ENCODE measurements around the gene KCNA5.

The KCNA5 gene

DNA sequence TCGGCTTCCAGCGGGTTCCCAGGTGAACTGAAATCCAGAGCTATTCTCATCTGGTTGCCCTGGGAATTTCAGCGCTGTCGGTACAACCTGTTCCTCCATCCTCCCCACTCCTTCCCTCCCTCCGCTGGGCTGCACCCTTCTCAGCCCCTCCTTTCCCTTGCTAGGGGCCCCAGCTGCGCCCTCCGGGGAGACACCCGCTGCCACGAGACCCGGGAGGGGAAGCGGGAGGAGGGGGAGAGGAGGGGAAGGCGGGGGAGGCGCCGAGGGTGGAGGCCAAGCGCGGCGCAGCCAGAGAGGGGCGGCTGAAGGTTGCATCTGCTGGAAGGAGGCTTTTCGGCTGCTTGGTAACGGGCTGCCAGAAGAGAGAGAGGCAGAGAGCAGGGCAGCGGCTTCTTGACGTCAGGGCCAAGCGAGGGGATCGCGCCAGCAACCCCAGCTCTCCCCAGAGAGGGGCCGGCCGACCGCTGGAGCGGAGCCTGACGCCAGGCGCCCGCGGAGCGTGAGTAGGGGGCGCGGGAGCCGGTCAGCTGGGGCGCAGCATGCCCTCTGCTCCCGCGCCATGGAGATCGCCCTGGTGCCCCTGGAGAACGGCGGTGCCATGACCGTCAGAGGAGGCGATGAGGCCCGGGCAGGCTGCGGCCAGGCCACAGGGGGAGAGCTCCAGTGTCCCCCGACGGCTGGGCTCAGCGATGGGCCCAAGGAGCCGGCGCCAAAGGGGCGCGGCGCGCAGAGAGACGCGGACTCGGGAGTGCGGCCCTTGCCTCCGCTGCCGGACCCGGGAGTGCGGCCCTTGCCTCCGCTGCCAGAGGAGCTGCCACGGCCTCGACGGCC lies at the start of gene KCNA5:
Gene KCNA5, plus strand, starts transcription at position 291 of the 831 bp plus-strand sequence. Its CDS starts 269 bp downstream, at position 560.
- peaks cover 69% of the 10 kb centered on the region for H3K27me3 Mint-ChIP-seq
- peaks cover 0 to 8% of the 10 kb centered on the region in 2 donors for H3K9me3 Mint-ChIP-seq
- H3K4me1 Mint-ChIP-seq, result no peaks in the 10 kb centered on the region
- DNase-seq, result no peak
- no peak within 1 kb of the TSS for H3K27ac Mint-ChIP-seq
- H3K4me3 Mint-ChIP-seq, result no peak within 1 kb of the TSS
- no peak for ATAC-seq

DNA sequence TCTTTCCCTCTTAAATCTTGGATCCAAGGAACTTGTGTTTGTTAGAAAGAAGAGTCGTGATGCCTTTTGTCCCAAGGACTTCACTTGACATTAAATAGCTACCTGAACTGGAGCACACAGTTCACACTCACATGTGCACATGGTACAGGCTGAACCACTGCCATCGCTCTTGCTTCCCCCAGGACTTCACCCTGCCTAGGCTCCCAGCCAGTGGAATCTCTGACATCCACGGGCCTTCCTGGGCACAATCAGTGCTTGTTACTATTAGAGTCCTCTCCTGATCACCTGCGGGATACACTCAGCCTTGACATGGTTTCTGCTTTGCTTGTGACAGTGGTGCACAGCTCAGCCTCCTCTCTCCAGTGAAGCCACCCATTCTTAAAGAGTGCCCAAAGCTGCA lies 49.1 kb upstream of the KCNA5 start:
- no peak overlapping the region for H3K27ac Mint-ChIP-seq
- no peak for ATAC-seq
- H3K27me3 Mint-ChIP-seq, result peaks cover 40% of the 10 kb centered on the region
- no peaks in the 10 kb centered on the region for H3K4me1 Mint-ChIP-seq
- no peak overlapping the region for H3K4me3 Mint-ChIP-seq
- DNase-seq, result no peak
- no peaks in the 10 kb centered on the region for H3K9me3 Mint-ChIP-seq

DNA sequence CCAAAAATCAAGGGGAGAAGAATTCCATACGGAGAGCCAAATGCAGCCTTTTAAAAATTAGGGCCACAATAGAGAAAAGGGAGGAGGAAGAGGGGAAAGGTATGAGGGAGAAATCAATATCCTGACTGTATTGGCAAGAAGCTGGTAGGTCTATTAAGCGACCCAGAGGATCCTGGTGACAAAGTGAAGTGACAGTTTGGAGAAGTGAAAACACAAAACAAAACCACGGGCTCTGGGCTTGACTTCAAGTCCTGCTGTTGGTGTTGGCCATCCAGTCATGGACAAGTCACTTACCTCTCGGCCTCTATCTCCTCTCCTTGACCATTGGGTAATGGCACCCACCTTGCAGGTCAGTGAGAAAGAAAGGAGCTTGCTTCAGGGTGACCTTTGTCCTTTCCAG lies 47.0 kb upstream of the KCNA5 start:
- H3K4me1 Mint-ChIP-seq, result no peaks in the 10 kb centered on the region
- peaks cover 53% of the 10 kb centered on the region for H3K27me3 Mint-ChIP-seq
- DNase-seq, result no peak
- H3K27ac Mint-ChIP-seq, result no peak overlapping the region
- no peak overlapping the region for H3K4me3 Mint-ChIP-seq
- ATAC-seq, result no peak
- H3K9me3 Mint-ChIP-seq, result no peaks in the 10 kb centered on the region

DNA sequence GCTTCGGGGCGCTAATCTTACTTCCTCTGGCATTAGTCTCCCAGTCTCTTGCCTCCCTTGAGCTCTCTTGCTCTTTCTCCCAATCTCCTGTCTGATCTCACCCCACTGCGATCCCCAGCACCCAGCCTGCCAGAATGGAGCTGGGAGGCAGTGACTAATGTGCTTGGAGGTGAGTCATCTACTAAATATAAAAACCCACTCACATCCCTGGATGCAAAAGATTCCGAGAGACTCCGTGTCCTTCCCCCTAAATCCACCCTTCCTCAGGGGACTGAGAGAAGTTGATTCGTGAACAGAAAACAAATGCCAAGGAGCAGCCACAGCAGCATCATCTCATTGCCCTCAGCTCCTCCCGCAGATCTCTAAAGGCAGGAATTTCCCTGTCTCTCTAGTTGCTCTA lies 45.7 kb upstream of the KCNA5 start:
- no peak for DNase-seq
- no peaks in the 10 kb centered on the region for H3K9me3 Mint-ChIP-seq
- peaks cover 57% of the 10 kb centered on the region for H3K27me3 Mint-ChIP-seq
- peak overlapping the region in 1 of 2 donors; percentile 15 for H3K27ac Mint-ChIP-seq
- H3K4me1 Mint-ChIP-seq, result no peaks in the 10 kb centered on the region
- ATAC-seq, result no peak
- no peak overlapping the region for H3K4me3 Mint-ChIP-seq

DNA sequence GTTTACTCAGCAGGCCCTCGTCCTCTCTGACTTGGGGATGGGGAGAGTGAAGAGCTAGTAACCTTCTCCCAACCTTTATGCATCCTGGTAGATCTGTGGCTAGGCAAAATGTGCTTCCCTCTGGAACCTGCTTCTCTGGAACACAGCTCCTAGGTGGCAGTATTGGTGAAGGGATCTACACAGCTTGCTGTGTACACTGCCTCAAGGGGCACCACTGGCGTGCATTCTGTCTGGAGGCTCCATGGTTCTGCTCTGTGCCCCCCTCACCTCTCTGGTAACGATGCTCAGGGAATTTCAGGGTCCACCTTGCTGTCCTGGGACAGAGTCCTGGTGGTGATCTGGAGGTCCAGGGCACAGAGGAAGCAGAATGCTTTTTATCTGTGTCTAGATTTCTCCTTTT lies 43.5 kb upstream of the KCNA5 start:
- Mint-ChIP-seq H3K9me3 (no peaks in the 10 kb centered on the region), H3K27me3 (peaks cover 49% of the 10 kb centered on the region), H3K27ac (no peak overlapping the region), H3K4me3 (no peak overlapping the region), H3K4me1 (no peaks in the 10 kb centered on the region)
- ATAC-seq (no peak), DNase-seq (no peak)

DNA sequence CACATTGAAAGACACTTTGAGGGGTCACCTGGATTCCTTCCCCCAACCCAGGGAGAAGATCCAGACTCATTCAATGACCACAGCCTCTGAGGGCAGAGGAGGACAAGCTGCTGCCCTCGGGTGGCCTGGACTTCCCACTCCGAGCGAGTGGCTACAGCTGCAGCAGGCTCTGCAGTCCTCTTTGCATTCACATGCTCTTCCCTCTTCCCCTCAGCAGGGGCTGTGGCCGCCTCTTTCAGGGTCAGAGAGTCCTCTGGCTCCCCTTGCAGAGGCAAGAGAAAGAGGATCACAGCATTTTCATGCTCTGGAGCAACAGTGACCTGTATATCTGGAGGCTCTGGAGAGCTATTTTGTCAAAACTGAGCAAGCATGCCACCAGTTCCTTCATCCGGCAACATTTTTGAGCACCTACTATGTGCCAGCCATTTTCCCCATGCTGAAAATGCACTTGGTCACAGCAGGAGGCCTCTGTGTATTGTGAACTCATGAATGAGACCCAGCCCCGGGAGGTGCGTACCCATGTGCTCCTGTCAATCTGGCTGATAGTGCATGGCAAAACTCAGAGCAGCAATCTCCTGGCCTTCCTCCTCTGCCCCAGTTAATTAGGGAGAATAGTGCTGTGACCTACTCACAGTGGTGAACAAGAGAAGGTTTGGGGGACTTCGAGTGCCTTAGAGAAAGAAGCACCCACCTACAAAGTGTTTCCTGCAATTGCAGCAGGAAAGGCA lies 42.9 kb upstream of the KCNA5 start:
- no peaks in the 10 kb centered on the region for H3K4me1 Mint-ChIP-seq
- peaks cover 47% of the 10 kb centered on the region for H3K27me3 Mint-ChIP-seq
- ATAC-seq (no peak), DNase-seq (no peak)
- H3K27ac Mint-ChIP-seq, result no peak overlapping the region
- H3K4me3 Mint-ChIP-seq, result no peak overlapping the region
- H3K9me3 Mint-ChIP-seq, result no peaks in the 10 kb centered on the region

DNA sequence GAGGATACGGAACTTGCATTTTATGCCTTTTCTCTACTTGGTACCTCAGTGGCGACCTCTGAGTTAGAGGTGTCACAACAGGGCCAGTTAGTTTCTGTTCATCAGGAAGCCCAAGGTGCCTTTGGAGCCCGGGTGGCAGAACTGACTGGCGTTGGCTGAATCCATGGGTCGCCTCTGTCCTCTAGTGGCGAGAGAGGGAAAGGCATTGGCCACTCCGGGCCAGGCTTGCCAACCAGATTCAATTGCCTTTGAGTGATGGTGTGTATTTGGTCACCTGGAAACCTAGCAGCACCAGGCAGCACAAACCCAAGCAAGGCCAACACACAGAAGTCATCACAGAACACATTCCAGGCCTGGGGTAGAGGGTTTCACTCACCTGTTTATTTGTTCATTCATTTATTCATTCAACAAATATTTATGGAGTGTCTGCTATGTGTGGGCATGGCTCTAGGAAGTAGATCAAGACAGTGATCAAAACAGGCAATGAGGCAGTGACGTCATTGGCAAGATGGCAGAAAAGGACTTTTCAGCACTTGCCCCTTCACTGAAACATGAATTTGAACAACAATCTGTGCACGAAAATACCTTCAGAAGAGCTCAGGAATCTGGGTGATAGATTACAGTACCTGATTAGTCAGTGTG lies 40.5 kb upstream of the KCNA5 start:
- H3K27me3 Mint-ChIP-seq, result peaks cover 36% of the 10 kb centered on the region
- no peak overlapping the region for H3K27ac Mint-ChIP-seq
- peak; percentile 83 for ATAC-seq
- peak; percentile 45 to 48 for DNase-seq
- H3K9me3 Mint-ChIP-seq, result no peaks in the 10 kb centered on the region
- H3K4me3 Mint-ChIP-seq, result no peak overlapping the region
- H3K4me1 Mint-ChIP-seq, result no peaks in the 10 kb centered on the region

DNA sequence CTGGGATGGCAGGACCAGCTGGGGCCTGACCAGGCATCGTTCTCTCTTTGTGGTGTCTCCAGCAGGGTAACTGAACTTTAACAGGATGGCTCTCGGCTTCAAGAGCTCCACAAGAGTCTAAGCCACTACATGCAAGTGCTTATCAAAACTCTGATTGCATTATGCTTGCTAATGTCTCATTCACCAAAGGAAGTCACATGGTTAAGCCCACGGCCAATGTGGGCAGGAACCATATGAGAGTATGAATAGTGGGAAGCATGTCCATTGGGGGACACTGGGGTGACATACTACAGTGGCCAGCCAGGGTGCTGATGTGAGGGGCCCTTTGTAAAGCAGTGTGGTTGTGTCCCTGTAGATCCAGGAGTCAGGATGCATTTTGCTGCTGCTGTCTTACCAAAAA lies 35.0 kb upstream of the KCNA5 start:
- Mint-ChIP-seq H3K4me3 (no peak overlapping the region), H3K9me3 (no peaks in the 10 kb centered on the region), H3K27ac (no peak overlapping the region), H3K27me3 (peaks cover 17% of the 10 kb centered on the region), H3K4me1 (no peaks in the 10 kb centered on the region)
- ATAC-seq (peak; percentile 15), DNase-seq (no peak)

DNA sequence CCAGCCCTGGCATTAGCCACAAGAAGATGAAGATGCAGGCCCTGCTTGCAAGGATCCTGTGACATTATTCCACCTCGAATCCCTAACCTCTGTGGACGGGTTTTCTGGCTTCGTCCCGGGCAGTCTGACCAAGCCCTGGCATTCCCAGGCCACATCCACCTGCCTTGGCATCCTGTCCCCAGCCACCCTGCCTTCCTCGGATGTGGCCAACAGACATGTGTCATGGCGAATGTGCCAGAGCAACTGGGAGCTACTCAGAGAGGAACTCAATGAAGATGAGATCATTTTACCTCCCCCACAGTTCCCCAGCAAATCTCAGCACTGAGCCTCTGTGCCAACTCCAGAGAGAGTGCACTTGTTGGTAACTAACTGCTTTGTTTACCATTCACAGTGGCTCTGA lies 33.5 kb upstream of the KCNA5 start:
- Mint-ChIP-seq H3K27me3 (peaks cover 17% of the 10 kb centered on the region), H3K27ac (peak overlapping the region in 1 of 2 donors; percentile 39), H3K4me1 (no peaks in the 10 kb centered on the region), H3K4me3 (no peak overlapping the region), H3K9me3 (no peaks in the 10 kb centered on the region)
- DNase-seq, result no peak
- no peak for ATAC-seq

DNA sequence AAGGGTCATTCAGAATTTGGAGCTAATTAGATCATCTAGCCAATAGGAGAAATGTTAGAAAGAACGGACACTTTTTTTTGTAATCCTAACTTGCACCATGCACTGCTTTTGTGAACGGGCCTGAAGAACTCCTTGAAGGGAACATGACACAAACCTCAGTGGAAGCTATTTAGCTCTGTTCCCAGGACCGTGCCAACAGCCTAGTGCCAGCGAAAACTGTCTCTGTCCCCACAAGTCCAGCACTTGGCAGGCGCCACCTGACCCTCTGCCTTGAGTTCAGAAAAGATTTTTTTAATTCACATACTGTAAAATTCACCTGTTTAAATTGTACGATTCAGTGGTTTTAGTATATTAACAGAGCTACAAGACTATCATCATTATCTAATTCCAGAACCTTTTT lies 31.3 kb upstream of the KCNA5 start:
- no peak overlapping the region for H3K27ac Mint-ChIP-seq
- H3K27me3 Mint-ChIP-seq, result peaks cover 17% of the 10 kb centered on the region
- DNase-seq (no peak), ATAC-seq (no peak)
- no peaks in the 10 kb centered on the region for H3K9me3 Mint-ChIP-seq
- H3K4me3 Mint-ChIP-seq, result no peak overlapping the region
- no peaks in the 10 kb centered on the region for H3K4me1 Mint-ChIP-seq

DNA sequence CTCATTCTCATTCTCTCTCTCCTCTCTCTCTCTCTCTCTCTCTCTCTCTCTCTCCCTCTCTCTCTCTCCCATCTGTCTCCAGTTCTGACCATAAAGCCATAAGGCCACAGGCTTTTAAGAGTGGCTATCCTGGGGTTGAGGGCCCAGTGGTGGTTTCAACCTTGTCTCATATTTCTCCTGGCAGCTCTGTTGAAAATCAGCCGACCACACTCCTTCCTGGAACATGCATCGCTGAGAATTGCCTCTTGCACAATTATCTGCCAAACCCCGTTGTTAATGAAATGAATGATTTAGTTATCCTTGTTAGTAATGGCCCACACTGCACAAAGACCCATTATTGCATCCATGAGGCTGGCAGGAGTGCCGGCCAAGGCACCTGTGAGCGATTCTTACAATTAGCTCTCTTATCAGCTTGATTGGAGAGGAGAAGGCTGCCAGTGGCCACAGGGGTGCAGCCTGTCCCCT lies 30.4 kb upstream of the KCNA5 start:
- Mint-ChIP-seq H3K27ac (no peak overlapping the region), H3K4me3 (no peak overlapping the region), H3K9me3 (no peaks in the 10 kb centered on the region), H3K4me1 (no peaks in the 10 kb centered on the region), H3K27me3 (peaks cover 17% of the 10 kb centered on the region)
- no peak for DNase-seq
- ATAC-seq, result no peak

DNA sequence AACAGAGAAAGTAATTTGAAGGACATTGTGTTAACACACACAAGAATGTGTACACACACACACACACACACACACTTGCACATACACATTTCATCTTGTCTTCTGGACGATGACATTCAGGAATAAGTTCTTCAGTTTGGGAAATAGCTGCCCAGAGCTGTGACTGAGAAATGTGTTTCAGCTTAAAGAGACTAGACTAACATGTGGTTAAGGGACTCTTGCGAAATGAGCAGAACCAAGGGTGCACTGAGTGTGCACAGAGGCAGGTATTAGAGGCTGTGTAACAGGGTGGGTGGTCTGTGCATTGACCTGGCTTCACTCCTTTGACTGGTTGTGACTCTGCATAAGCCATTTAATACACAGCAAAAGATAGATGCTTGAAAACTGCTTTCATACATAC lies 29.4 kb upstream of the KCNA5 start:
- H3K27me3 Mint-ChIP-seq, result peaks cover 10% of the 10 kb centered on the region
- H3K4me1 Mint-ChIP-seq, result no peaks in the 10 kb centered on the region
- H3K9me3 Mint-ChIP-seq, result no peaks in the 10 kb centered on the region
- ATAC-seq, result no peak
- no peak overlapping the region for H3K27ac Mint-ChIP-seq
- no peak for DNase-seq
- no peak overlapping the region for H3K4me3 Mint-ChIP-seq

DNA sequence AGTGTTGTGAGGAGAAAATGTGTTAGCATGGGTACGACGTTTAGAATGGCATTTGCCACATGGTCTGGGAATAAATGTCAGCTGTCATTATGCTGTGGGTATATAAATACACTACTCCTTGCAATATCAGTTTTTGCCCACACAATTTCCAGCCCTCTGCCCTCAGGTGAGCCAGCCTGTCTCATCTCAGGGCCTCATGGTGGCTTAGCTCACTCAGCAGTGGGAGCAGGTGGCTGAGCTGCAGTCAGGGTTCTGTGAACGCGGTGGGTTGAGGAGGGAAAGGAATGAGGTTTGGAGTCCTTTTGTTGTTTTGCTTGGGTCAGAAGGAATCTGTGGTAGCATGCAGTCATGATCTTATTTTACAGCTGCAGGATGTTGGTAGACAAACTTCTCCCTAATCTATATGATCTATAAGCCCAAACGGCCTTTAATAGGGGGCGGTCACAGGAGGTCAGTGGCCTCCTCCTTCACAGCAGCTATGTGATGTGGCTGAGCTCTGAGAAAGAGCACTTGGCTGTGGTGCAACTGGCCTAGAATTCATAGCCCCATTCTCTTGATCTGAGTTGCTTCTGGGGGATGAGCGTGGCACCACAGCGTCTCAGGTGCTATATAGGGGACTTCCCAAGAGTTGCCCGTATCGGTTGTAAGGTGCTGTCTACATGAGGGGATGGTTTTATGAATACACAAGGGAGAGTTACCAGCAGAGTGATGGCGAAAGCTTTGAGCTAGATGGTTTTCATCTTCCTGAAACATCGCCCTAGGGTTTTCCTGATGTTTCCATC lies 27.8 kb upstream of the KCNA5 start:
- H3K4me1 Mint-ChIP-seq, result no peaks in the 10 kb centered on the region
- no peaks in the 10 kb centered on the region for H3K9me3 Mint-ChIP-seq
- H3K27ac Mint-ChIP-seq, result no peak overlapping the region
- H3K27me3 Mint-ChIP-seq, result no peaks in the 10 kb centered on the region
- DNase-seq (no peak), ATAC-seq (peak; percentile 65)
- no peak overlapping the region for H3K4me3 Mint-ChIP-seq

DNA sequence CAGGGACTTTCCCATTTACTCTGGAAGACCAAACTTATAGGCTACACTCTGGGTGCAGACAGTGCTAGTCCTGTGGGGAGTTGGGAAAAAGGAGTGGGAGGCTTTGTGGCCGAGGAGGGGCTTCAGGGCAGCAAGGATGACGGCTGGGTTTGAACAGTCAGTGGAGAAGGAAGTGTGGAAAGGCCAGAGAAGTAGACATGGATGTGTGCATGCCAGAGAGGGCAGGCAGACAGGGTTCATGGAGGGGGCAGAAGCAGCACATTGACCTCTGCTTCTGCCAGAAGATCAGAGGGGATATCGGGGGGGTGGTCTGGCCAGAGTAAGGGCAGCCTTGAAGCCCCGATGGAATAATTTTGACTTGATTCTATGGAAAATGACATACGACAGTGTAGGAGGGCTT lies 27.2 kb upstream of the KCNA5 start:
- Mint-ChIP-seq H3K4me1 (no peaks in the 10 kb centered on the region), H3K4me3 (no peak overlapping the region), H3K9me3 (no peaks in the 10 kb centered on the region), H3K27ac (no peak overlapping the region), H3K27me3 (peaks cover 4% of the 10 kb centered on the region)
- DNase-seq (no peak), ATAC-seq (no peak)

DNA sequence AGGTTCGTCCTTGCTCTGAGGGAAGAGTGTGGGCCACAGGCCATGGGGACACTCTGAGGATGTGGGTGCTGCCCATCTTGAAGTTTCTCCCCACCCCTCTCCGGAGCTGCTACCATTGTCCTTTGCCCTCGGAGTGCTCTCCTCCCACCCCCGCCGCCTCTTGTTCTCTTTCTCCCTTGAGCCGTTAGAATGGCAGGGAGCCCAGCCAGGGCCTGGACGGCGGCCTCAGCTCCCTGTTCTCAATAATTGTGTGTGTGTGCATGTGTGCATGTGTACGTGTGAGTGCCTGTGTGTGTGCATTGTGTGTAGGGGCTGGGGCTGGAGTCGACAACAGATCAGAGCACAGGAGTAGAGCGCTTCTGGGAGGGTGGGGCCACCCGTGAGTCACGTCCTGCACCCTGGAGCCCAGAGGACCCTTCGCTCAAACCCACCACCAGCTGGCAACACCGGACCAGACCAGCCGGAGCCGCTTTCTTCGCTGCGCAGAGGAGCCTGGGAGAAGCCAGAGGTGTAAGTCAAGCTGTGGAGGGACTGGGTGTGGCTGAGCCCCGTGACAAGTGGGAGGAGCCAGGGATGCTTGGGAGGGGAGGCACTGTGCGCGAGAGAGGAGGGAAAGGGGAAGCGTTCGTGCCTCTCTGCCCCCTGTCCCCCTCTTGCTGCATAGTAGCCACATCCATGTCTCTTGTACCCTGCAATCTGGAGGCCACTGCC lies 25.9 kb upstream of the KCNA5 start:
- no peaks in the 10 kb centered on the region for H3K9me3 Mint-ChIP-seq
- no peak for ATAC-seq

More for the DNA sequence above, 25.9 kb upstream of the KCNA5 start:
- no peak overlapping the region for H3K27ac Mint-ChIP-seq
- H3K4me3 Mint-ChIP-seq, result no peak overlapping the region
- H3K4me1 Mint-ChIP-seq, result no peaks in the 10 kb centered on the region
- DNase-seq, result no peak
- H3K27me3 Mint-ChIP-seq, result peaks cover 16% of the 10 kb centered on the region

All from stimulated activated naive CD8-positive, alpha-beta T cell treated with anti-CD3 and anti-CD28 coated beads, Interleukin-15, amount 100 ng/mL, for 72 hours (primary cell).